MV-4-11 (cell line): ENCODE data around the gene STAT4.

Source experiments
- DNase-seq: peaks from one replicate; lab custom pipeline; 2025; lab: John Stamatoyannopoulos, UW

Gene STAT4

GRCh38 chr2:191081411-191082155, 69.2 kb downstream of the STAT4 start:
- DNase-seq = no peak

- no peak for DNase-seq
Measured at GRCh38 chr2:191078165-191078867, 72.5 kb downstream of the STAT4 start.

- no peak for DNase-seq
Measured at GRCh38 chr2:191070276-191070675, 80.5 kb downstream of the STAT4 start.

- DNase-seq = no peak
Measured at GRCh38 chr2:191069606-191070005, 81.2 kb downstream of the STAT4 start.

- DNase-seq = no peak
Measured at GRCh38 chr2:191066919-191067233, 83.9 kb downstream of the STAT4 start.

- DNase-seq = no peak
Measured at GRCh38 chr2:191066197-191066918, 84.4 kb downstream of the STAT4 start.

- DNase-seq = no peak
Measured at GRCh38 chr2:191065785-191066184, 85.0 kb downstream of the STAT4 start.

GRCh38 chr2:191064590-191064989, 86.2 kb downstream of the STAT4 start:
- no peak for DNase-seq

- DNase-seq = no peak
Measured at GRCh38 chr2:191063584-191063983, 87.2 kb downstream of the STAT4 start.

GRCh38 chr2:191061381-191061980, 89.3 kb downstream of the STAT4 start:
- DNase-seq = no peak

GRCh38 chr2:191059308-191059707, 91.5 kb downstream of the STAT4 start:
- no peak for DNase-seq

- peak; percentile 34 for DNase-seq
Measured at GRCh38 chr2:191056228-191056627, 94.6 kb downstream of the STAT4 start.

GRCh38 chr2:191053256-191053655, 97.5 kb downstream of the STAT4 start:
- DNase-seq = no peak

- peak; percentile 59 for DNase-seq
Measured at GRCh38 chr2:191051825-191052778, 98.7 kb downstream of the STAT4 start.

GRCh38 chr2:191051177-191051576, 99.6 kb downstream of the STAT4 start:
- DNase-seq = no peak

GRCh38 chr2:191050640-191050987, 100.2 kb downstream of the STAT4 start:
- peak; percentile 13 for DNase-seq

- DNase-seq = peak; percentile 6
Measured at GRCh38 chr2:191049728-191050639, 100.8 kb downstream of the STAT4 start.

GRCh38 chr2:191048073-191048472, 102.7 kb downstream of the STAT4 start:
- DNase-seq = no peak

GRCh38 chr2:191045141-191045540, 105.7 kb downstream of the STAT4 start:
- no peak for DNase-seq

- no peak for DNase-seq
Measured at GRCh38 chr2:191043438-191043837, 107.4 kb downstream of the STAT4 start.
